ENCODE results near the gene ZNRF1. TPM values are rescaled to one million over a fixed set of nuclear protein-coding genes. Genes with fewer than 3 reads are reported as not detected.
"Not testable (repeated sequence)": the region's sequence is repeated elsewhere in the genome, so short reads cannot be mapped to it uniquely, and the experiment has no call there.

The ZNRF1 gene
- total RNA-seq, 4 donors from 2014 or later = 12.8 to 24.1 (median 19.0) TPM

GRCh38 chr16:75089486-75090202, 90.8 kb downstream of the ZNRF1 start:
- Histone ChIP-seq H3K9me3 (no peaks in the 10 kb centered on the region), H3K27me3 (no peaks in the 10 kb centered on the region), H3K36me3 (peaks cover 0 to 13% of the 10 kb centered on the region in 2 donors), H3K4me1 (peaks cover 10 to 61% (median 26%) of the 10 kb centered on the region in 3 donors), H3K4me3 (no peak overlapping the region), H3K27ac (no peak overlapping the region)
- TF ChIP-seq EP300 (IDR thresholded peaks at IDR 0.05) (no peak), CTCF (IDR thresholded peaks at IDR 0.05) (no peak), POLR2AphosphoS5 (IDR thresholded peaks at IDR 0.05) (no peak), POLR2A (IDR thresholded peaks at IDR 0.05) (no peak)
- 50 to 96% methylated on average over 2 to 3 of the region's 6 CpGs for WGBS, 2 donors (ENCODE audit: low coverage in 1 of 2)
- ATAC-seq = no peak

- not testable (repeated sequence) for H3K27me3 ChIP-seq, ATAC-seq, H3K27ac ChIP-seq, H3K4me3 ChIP-seq, H3K9me3 ChIP-seq
- peaks cover 10 to 50% (median 26%) of the 10 kb centered on the region in 3 donors for H3K4me1 ChIP-seq
- H3K36me3 ChIP-seq = peaks cover 0 to 23% of the 10 kb centered on the region in 2 donors
- 100% methylated on average over 2 of the region's 6 CpGs; no CpG with 5 or more reads in 1 of the 2 donors for WGBS, 2 donors (ENCODE audit: low coverage in 1 of 2)
These were observed 92.1 kb downstream of the ZNRF1 start for GRCh38 chr16:75090899-75091298.

- not testable (repeated sequence) for H3K27ac ChIP-seq, H3K4me3 ChIP-seq, H3K9me3 ChIP-seq, ATAC-seq, H3K27me3 ChIP-seq
- H3K4me1 ChIP-seq = peaks cover 5 to 50% (median 22%) of the 10 kb centered on the region in 3 donors
- peaks cover 0 to 23% of the 10 kb centered on the region in 2 donors for H3K36me3 ChIP-seq
- WGBS, 2 donors (ENCODE audit: low coverage in 1 of 2) = 69% methylated on average over 3 of the region's 3 CpGs; no CpG with 5 or more reads in 1 of the 2 donors
These were observed 92.8 kb downstream of the ZNRF1 start for GRCh38 chr16:75091619-75092018.

GRCh38 chr16:75092777-75093176, 94.0 kb downstream of the ZNRF1 start:
- WGBS, 2 donors (ENCODE audit: low coverage in 1 of 2) = 62 to 79% methylated on average over 5 to 6 of the region's 7 CpGs
- no peak overlapping the region for H3K4me3 ChIP-seq
- H3K9me3 ChIP-seq = no peaks in the 10 kb centered on the region
- H3K36me3 ChIP-seq = peaks cover 0 to 23% of the 10 kb centered on the region in 2 donors
- H3K27me3 ChIP-seq = no peaks in the 10 kb centered on the region
- no peak for TF ChIP-seq CTCF (IDR thresholded peaks at IDR 0.05)
- no peak for TF ChIP-seq POLR2AphosphoS5 (IDR thresholded peaks at IDR 0.05)
- no peak for TF ChIP-seq EP300 (IDR thresholded peaks at IDR 0.05)
- H3K4me1 ChIP-seq = peaks cover 0 to 50% (median 13%) of the 10 kb centered on the region in 3 donors
- no peak overlapping the region for H3K27ac ChIP-seq
- no peak for ATAC-seq

- H3K9me3 ChIP-seq = no peaks in the 10 kb centered on the region
- H3K36me3 ChIP-seq = peaks cover 0 to 23% of the 10 kb centered on the region in 2 donors
- H3K4me1 ChIP-seq = peaks cover 0 to 50% (median 6%) of the 10 kb centered on the region in 3 donors
- H3K27ac ChIP-seq = no peak overlapping the region
- H3K27me3 ChIP-seq = no peaks in the 10 kb centered on the region
- 88 to 100% methylated on average over 3 to 8 of the region's 23 CpGs for WGBS, 2 donors (ENCODE audit: low coverage in 1 of 2)
- no peak for ATAC-seq
- no peak overlapping the region for H3K4me3 ChIP-seq
- no peak for TF ChIP-seq POLR2AphosphoS5 (IDR thresholded peaks at IDR 0.05)
- no peak for TF ChIP-seq POLR2A (IDR thresholded peaks at IDR 0.05)
- no peak for TF ChIP-seq EP300 (IDR thresholded peaks at IDR 0.05)
- no peak for TF ChIP-seq CTCF (IDR thresholded peaks at IDR 0.05)
These were observed 95.0 kb downstream of the ZNRF1 start for GRCh38 chr16:75093598-75094540.
